Activated CD4-positive, alpha-beta T cell treated with anti-CD3 and anti-CD28 coated beads for 24 hours (primary cell): Measurements from ENCODE around the gene PANX2.
"Not testable (repeated sequence)": the region's sequence is repeated elsewhere in the genome, so short reads cannot be mapped to it uniquely, and the experiment has no call there.

ENCODE experiments used
- DNase-seq, 2 donors: peaks; one replicate each; pipeline ENCODE4 v3.0.0-alpha.2; 2020; ENCODE audit warnings: low read depth in 2 of 2

Gene PANX2

GRCh38 chr22:50197856-50198623, 27.5 kb downstream of the PANX2 start:
- DNase-seq: no peak

DNA sequence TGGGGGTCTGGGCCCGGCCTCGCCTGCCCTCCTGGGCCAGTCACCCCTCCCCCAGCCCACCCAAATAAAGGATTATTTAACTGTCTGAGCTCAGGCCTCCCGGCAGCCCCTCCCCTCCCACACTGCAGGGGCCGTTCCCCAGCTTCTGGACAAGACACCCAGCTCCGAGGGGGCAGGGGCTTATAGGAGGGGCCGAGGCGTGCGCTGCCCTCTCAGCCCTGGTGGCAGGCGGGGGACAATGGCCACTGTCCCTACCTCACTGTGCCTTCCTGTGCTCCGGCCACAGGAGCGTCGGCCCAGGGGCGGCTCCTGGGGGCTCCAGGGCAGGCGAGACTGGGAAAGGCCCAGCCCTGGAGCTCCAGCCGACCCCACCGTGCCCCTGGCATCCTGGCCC, 28.1 kb downstream of the PANX2 start:
- DNase-seq: no peak

DNA sequence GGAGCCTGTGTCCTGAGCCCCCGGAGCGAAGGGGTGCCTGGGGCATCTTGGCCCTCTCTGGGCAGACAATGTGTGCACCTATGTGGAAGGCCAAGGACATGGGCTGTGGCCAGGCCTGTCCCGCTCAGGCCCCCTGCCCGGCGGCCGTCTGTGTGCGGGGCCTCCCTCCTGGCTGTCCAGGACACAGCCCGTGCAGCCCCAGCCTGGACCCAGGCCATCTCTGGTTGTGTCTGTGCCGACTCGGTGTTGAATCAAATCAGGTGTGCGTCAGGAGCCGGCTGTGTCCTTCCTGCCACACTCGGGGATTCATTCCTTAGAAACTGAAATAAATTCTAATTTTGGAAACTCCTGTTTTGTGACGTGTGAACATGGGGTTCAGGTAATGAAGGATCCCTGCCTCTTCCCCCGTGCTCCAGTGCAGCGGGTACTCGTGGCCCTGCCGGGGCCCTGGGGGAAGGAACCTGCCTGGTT, 28.8 kb downstream of the PANX2 start:
- no peak for DNase-seq

- no peak for DNase-seq
Observed at GRCh38 chr22:50199829-50200460, 29.4 kb downstream of the PANX2 start.

- peak; percentile 85 to 89 for DNase-seq
Observed at GRCh38 chr22:50200461-50201190, 30.1 kb downstream of the PANX2 start, which contains the start of gene SELENOO. TSS of gene SELENOO (plus strand) at chr22:50201011. CDS start at chr22:50201037, 26 bp downstream.

DNA sequence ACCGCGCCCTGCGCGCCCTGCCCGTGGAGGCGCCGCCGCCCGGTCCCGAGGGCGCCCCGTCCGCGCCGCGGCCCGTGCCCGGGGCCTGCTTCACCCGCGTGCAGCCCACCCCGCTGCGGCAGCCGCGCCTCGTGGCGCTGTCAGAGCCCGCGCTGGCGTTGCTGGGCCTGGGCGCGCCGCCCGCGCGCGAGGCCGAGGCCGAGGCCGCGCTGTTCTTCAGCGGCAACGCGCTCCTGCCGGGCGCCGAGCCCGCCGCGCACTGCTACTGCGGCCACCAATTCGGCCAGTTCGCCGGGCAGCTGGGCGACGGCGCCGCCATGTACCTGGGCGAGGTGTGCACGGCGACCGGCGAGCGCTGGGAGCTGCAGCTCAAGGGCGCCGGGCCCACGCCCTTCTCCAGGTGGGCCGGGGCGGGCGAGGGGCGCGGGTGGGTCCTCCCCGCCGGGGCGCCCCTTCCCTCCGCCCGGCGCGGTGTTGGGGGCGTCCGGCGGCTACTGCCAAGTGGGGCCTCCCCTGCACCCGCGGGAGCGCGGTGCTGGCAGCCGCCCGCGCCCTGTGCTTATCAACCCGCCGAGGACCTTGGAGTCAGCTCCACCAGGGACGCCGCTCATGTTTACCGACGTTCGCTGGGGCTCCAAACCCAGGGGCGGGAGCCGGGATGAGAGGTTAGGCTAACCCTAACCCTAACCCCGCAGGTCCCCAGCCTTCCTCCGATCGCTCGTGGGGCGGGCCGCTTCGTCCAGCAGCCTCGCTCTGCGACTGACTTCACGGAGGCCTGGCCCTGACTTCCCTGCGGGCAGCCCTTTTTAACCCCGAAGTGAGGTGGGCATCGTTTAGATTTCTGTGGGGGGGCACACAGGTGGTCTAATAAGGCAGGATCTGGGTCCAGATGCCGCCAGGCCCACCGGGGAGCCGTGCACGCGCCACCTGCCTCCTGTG, 30.9 kb downstream of the PANX2 start:
- no peak for DNase-seq

- DNase-seq: no peak
Observed at GRCh38 chr22:50202130-50202666, 31.7 kb downstream of the PANX2 start.

GRCh38 chr22:50203288-50203687, 32.8 kb downstream of the PANX2 start:
- DNase-seq: no peak

DNA sequence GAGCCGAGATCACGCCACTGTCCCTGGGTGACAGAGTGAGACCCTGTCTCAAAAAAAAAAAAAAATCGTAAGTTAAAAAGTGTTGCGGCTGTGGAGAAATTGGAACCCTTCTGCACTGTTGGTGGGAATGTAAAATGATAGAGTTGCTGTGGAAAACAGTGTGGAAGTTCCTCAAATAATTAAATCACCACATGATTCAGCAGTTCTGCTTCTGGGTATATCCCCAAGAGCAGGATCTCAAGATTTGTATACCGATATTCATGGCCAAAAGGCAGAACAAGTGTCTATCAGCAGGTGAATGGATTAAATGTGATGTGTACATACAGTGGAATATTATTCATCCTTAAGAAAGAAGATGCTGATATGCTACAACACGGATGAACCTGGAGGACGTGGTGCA, 34.0 kb downstream of the PANX2 start:
- no peak for DNase-seq

DNA sequence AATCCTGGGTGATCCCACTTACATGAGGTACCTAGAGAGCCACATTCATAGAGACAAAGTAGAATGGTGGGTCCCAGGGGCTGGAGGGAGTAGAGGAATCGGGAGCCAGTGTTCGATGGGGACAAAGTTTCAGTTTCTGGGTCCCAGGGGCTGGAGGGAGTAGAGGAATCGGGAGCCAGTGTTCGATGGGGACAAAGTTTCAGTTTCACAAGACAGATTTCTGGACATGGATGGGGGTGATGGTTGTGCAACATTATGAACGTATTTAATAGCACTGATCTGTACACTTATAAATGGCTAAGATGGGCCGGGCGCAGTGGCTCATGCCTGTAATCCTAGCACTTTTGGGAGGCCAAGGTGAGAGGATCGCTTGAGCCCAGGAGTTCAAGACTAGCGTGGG, 34.5 kb downstream of the PANX2 start:
- DNase-seq: not testable (repeated sequence)

DNA sequence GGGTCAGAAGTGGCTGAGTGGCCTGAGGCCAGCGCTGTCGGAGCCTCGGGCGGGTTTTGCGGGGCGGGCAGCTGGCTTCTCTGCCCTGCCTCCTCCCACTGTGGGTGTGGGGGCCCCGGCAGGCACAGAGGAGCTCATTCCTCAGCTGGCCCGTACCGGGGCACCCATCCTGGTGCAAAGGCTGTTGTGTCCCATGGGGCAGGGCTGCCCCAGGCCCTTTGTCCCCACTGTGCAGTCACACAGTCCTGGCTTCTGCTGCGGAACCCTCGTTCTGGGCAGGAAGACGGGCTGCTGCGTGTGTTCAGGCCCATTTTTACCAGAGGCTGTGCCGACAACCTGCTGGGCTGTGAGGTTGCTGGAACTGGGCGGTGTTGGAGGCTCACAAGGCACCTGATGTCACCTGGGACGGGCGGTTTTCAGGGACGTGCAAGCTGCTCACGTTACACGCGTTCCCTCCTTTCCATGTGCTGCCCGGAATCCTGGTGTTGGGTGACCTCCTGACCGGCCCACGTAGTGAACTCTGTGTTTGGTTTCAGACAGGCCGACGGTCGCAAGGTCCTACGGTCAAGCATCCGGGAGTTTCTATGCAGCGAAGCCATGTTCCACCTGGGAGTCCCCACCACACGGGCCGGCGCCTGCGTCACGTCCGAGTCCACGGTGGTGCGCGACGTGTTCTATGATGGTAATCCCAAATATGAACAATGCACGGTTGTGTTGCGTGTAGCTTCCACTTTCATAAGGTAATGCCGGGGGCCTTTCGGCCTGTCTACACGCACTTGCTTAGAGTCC, 35.4 kb downstream of the PANX2 start:
- DNase-seq: no peak

DNA sequence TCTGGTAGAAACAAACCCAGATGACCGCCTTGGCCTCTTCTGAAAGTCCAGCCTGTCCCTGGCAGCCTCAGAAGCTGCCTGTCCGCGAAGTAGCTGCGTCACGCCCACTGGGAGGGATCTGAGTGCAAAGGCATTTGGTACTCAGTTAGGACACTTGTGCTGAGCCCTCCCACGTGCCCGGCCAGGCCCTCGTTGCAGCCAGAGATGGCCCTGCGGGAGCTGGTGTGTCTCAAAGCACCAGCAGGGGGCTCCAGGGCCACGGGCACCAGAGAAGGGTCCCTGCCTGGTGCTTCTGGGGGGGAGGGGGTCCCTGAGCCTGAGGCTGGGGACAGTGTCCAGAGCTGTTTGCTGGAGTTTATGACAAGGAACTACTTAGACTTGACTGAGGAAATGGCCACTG, 36.1 kb downstream of the PANX2 start:
- no peak for DNase-seq

DNA sequence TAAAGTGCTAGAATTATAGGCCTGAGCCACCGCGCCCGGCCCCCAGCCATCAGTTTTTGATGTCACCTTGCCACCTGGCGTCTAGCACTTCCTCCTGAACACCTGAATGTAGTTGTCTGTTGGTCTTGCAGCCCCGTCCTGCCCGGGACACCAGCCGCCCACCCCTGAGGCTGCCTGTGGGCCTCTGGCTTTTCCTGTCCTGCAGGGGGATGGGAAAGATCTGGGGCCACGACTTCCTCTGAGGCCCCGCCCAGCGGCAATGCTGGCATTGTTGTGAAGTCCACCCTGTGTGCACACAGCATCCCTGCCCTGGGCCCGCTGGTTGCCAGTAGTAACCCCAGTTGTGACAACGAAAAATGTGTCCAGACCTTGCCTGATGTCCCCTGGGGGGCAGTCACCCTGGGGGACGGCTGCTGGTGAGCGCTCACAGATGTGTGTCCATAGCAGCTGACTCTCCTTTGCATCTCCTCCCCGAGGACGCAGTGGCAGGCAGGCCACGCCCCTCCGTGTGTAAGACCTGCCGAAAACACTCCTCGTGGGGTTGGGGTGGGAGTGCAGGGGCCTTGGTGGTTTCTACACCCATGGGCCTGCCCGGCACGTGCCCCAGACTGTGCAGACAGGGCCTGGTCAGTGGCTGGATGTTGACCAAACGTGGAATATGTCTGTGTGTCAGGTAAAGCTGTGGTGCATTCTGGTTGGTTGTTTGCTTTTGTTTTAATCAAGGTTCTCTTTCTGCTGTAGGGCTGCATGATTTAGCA, 37.0 kb downstream of the PANX2 start:
- no peak for DNase-seq

DNA sequence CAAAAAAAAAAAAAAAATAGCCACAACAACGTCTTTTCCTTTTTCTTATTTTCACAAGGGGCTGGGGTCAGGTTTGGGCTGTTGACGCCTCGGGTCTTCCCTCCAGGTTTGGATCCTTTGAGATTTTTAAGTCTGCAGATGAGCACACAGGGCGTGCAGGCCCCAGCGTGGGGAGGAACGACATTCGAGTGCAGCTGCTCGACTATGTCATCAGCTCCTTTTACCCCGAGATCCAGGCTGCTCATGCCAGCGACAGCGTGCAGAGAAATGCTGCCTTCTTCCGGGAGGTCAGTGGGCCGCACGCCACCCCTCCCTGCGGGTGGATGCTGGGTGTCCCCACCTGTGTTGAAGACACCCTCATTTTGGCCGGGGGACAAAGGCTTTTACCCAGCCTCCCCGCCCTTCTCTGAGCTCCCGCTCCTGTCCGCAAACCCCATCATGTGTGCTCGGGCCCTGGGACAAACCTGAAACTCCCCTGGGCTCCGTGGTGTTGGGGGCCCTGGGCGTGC, 38.0 kb downstream of the PANX2 start:
- DNase-seq: no peak

DNA sequence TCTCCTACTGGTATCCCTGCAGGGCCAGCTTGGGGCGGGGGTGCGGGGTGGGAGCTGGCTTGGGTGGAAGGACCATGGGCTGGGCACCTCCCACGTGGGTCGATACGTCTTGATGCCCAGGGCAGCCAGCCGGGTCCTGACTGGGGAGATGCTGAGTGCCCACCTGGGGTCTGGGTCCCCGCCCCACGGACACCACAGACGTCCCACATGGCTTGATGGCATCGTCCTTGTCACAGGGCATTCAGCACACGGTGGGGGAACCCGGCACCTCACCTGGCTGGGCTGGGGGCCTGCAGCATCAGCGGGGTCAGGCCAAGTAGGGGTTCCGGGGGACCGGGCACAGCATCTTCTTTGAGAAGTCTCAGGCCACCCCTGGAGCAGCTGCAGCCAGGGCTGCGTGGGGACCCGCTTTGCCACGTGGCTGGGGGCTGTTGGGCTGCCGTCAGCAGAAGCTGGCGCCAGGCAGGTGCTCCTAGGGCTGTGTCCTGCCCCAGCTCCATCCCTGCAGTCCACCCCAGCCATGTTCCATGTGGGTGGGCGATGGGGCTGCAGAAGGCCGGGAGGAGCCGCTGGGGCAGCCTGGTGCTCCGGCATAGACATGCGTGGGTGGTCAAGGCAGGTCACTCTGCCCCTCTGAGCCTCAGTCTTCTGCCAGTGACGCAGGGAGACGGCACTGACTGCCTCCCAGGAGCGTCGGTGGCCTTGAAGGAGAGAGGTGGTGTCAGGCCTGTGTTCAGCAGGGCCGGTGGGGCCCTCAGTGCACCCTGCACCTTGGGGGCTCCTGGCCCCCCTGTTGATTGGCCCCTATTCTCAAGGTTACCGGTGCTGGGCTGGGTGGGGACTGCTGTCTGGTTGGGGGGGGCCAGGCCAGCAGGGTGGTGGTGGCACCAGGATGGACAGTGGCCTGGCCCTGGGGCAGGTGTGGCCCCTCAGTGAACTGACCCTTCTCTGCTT, 38.7 kb downstream of the PANX2 start:
- DNase-seq: no peak

GRCh38 chr22:50209893-50210292, 39.4 kb downstream of the PANX2 start:
- DNase-seq: peak; percentile 53 to 58

DNA sequence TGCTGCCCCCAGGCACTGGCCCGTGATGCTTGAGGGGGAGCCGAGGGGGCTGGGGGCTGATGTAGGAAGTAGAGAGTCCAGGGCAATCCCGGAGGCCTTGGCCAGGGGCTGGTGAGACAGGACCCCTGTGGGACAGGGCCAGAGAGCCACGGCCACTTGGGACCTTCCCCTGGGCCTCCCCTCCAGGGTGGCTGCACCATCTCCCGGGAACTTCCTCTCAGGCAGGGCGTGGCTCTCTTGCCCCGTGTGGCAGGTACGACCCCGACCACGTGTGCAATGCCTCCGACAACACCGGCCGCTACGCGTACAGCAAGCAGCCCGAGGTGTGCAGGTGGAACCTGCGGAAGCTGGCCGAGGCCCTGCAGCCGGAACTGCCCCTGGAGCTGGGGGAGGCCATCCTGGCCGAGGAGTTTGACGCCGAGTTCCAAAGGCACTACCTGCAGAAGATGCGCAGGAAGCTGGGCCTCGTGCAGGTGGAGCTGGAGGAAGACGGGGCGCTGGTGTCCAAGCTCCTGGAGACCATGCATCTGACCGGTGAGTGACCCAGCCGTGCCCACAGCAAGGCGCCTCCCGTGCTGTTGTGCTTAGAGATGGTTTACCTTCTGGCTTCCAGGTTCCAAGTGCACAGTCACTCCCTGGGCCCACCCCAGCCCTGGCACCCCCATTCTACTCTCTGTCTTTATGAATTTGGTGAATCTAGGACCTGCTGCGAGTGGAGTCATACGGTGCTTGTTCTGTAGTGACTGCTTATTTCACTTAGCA, 40.0 kb downstream of the PANX2 start:
- no peak for DNase-seq

- DNase-seq: no peak
Observed at GRCh38 chr22:50211147-50211546, 40.6 kb downstream of the PANX2 start.
